ENCODE results near the gene ABCC1. TPM values are rescaled to one million over a fixed set of nuclear protein-coding genes. Genes with fewer than 3 reads are reported as not detected.
"Not testable (repeated sequence)": the region's sequence is repeated elsewhere in the genome, so short reads cannot be mapped to it uniquely, and the experiment has no call there.

Gene ABCC1
- total RNA-seq, 4 donors from 2014 or later = 19.3 to 43.7 (median 26.2) TPM

DNA sequence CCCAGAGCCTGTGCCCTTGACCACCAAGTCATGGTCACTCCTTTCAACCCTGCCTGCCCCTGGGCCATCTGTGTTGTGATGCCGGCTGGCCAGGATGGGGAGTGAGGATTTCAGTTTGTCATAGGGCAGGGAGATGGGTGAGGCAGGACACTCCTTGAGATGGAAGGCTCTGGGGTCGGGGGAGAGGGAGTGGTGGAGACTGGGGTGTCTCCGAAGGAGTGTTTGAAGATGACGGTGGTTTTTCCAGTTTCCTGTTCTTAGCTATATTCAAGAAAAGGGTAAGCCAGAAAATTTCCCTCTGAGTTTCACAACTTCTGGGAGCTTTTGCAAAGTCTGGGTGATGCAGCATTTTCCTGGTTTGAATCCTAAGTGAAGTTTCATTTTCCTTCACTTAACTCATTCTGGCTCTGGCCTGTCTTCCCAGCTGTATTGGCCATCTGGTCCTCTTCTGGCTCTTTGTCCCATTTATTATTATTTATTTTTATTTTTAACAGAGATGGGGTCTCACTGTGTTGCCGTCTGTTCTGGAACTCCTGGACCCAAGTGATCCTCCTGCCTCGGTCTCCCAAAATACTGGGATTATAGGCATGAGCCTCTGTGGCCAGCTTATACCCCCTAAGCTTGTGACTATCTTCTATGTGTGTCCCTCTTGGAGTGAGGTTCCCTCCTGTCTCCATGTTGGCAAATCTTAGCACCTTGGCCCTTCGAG is 27.7 kb downstream of the ABCC1 start:
- Histone ChIP-seq H3K36me3 (no peaks in the 10 kb centered on the region), H3K27ac (peak overlapping the region; percentile 89 to 92 (median 90)), H3K4me1 (peaks cover 57 to 67% of the 10 kb centered on the region in 2 donors), H3K27me3 (no peaks in the 10 kb centered on the region), H3K9me3 (no peaks in the 10 kb centered on the region), H3K4me3 (no peak overlapping the region)
- in situ Hi-C loops (cut with MboI; ENCODE audit: low sequenced_read_pairs in 4 of 4) (no loop called here), intact Hi-C loops (cut with DNase I; ENCODE audit: low total_unique reads) (loop anchor here (5.0 kb wide), 1 partner anchor 85 kb away; no protein-coding TSS in a partner anchor)
- peak in 1 of 2 donors; percentile 56 for DNase-seq
- no peak for TF ChIP-seq POLR2A (IDR thresholded peaks at IDR 0.05)
- TF ChIP-seq, protein P1, sequence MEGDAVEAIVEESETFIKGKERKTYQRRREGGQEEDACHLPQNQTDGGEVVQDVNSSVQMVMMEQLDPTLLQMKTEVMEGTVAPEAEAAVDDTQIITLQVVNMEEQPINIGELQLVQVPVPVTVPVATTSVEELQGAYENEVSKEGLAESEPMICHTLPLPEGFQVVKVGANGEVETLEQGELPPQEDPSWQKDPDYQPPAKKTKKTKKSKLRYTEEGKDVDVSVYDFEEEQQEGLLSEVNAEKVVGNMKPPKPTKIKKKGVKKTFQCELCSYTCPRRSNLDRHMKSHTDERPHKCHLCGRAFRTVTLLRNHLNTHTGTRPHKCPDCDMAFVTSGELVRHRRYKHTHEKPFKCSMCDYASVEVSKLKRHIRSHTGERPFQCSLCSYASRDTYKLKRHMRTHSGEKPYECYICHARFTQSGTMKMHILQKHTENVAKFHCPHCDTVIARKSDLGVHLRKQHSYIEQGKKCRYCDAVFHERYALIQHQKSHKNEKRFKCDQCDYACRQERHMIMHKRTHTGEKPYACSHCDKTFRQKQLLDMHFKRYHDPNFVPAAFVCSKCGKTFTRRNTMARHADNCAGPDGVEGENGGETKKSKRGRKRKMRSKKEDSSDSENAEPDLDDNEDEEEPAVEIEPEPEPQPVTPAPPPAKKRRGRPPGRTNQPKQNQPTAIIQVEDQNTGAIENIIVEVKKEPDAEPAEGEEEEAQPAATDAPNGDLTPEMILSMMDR (IDR thresholded peaks at IDR 0.05 in 4 of 5, conservative IDR thresholded peaks at IDR 0.05 in 1 of 5) = no peak
- ATAC-seq = peak in 1 of 2 donors; percentile 14

DNA sequence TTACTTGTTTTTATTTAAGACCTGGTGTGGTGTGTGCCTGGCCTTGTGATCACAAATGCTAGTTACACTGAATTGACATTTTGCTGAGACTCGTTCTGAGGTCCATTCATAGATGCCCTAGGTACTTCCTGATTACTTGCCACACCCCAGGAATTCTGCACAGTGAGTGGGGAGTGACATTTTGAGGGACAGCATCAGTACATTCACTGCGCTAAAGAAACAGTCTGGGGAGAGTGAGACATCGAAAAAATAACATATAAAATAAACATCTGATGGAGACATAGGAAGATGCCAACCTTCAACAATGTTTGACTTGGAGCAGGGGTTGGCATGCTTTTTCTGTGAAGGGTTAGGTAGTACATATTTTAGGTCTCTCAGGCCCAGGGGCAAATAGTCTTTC is 30.4 kb downstream of the ABCC1 start:
- intact Hi-C loops (cut with DNase I; ENCODE audit: low total_unique reads) = loop anchor here (5.0 kb wide), 1 partner anchor 82 kb away; no protein-coding TSS in a partner anchor
- H3K36me3 ChIP-seq = no peaks in the 10 kb centered on the region
- no peak for DNase-seq
- no peak overlapping the region for H3K4me3 ChIP-seq
- H3K9me3 ChIP-seq = no peaks in the 10 kb centered on the region
- in situ Hi-C loops (cut with MboI; ENCODE audit: low sequenced_read_pairs in 4 of 4) = no loop called here
- peaks cover 48 to 68% of the 10 kb centered on the region in 2 donors for H3K4me1 ChIP-seq
- no peak for ATAC-seq
- TF ChIP-seq, protein P1 (IDR thresholded peaks at IDR 0.05 in 4 of 5, conservative IDR thresholded peaks at IDR 0.05 in 1 of 5) = no peak
- TF ChIP-seq POLR2A (IDR thresholded peaks at IDR 0.05) = no peak
- H3K27ac ChIP-seq = peak overlapping the region in 2 of 4 donors; percentile 91 to 92
- no peaks in the 10 kb centered on the region for H3K27me3 ChIP-seq

DNA sequence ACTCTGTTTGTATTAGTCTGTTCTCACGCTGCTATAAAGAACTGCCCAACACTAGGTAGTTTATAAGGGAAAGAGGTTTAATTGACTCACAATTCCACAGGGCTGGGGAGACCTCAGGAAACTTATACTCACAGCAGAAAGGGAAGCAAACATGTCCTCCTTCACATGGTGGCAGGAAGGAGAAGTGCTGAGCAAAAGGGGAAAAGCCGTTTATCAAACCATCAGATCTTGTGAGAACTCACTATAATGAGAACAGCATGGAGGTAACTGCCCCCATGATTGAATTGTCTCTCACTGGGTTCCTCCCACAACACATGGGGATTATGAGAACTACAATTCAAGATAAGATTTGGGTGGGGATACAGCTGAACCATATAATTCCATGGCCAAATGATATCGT is 30.9 kb downstream of the ABCC1 start:
- H3K27ac ChIP-seq = peak overlapping the region in 2 of 4 donors; percentile 70 to 92
- intact Hi-C loops (cut with DNase I; ENCODE audit: low total_unique reads) (no loop called here), in situ Hi-C loops (cut with MboI; ENCODE audit: low sequenced_read_pairs in 4 of 4) (no loop called here)
- no peaks in the 10 kb centered on the region for H3K27me3 ChIP-seq
- no peaks in the 10 kb centered on the region for H3K36me3 ChIP-seq
- DNase-seq = no peak
- no peak for ATAC-seq
- peaks cover 48 to 68% of the 10 kb centered on the region in 2 donors for H3K4me1 ChIP-seq
- no peak overlapping the region for H3K4me3 ChIP-seq
- H3K9me3 ChIP-seq = no peaks in the 10 kb centered on the region
- TF ChIP-seq, protein P1 (IDR thresholded peaks at IDR 0.05 in 4 of 5, conservative IDR thresholded peaks at IDR 0.05 in 1 of 5) = no peak
- no peak for TF ChIP-seq POLR2A (IDR thresholded peaks at IDR 0.05)

DNA sequence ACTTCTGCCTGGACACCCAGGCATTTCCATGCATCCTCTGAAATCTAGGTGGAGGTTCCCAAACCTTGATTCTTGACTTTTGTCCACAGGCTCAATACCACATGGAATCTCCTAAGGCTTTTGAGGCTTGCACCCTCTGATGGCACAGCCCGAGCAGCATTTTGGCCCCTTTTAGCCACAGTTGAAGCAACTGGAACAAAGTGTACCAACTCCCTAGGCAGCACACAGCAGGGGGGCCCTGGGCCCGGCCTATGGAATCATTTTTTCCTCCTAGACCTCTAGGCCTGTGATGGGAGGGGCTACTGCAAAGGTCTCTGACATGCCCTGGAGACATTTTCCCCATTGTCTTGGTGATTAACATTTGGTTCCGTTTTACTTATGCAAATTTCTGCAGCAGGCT is 32.0 kb downstream of the ABCC1 start:
- H3K27me3 ChIP-seq = no peaks in the 10 kb centered on the region
- in situ Hi-C loops (cut with MboI; ENCODE audit: low sequenced_read_pairs in 4 of 4) = no loop called here
- no peaks in the 10 kb centered on the region for H3K36me3 ChIP-seq
- intact Hi-C loops (cut with DNase I; ENCODE audit: low total_unique reads) = no loop called here
- DNase-seq (no peak), ATAC-seq (no peak)
- H3K9me3 ChIP-seq = no peaks in the 10 kb centered on the region
- TF ChIP-seq, protein P1 (IDR thresholded peaks at IDR 0.05 in 4 of 5, conservative IDR thresholded peaks at IDR 0.05 in 1 of 5) = no peak
- TF ChIP-seq POLR2A (IDR thresholded peaks at IDR 0.05) = no peak
- H3K4me1 ChIP-seq = peaks cover 40 to 67% of the 10 kb centered on the region in 2 donors
- peak overlapping the region in 2 of 4 donors; percentile 70 to 92 for H3K27ac ChIP-seq
- no peak overlapping the region for H3K4me3 ChIP-seq

DNA sequence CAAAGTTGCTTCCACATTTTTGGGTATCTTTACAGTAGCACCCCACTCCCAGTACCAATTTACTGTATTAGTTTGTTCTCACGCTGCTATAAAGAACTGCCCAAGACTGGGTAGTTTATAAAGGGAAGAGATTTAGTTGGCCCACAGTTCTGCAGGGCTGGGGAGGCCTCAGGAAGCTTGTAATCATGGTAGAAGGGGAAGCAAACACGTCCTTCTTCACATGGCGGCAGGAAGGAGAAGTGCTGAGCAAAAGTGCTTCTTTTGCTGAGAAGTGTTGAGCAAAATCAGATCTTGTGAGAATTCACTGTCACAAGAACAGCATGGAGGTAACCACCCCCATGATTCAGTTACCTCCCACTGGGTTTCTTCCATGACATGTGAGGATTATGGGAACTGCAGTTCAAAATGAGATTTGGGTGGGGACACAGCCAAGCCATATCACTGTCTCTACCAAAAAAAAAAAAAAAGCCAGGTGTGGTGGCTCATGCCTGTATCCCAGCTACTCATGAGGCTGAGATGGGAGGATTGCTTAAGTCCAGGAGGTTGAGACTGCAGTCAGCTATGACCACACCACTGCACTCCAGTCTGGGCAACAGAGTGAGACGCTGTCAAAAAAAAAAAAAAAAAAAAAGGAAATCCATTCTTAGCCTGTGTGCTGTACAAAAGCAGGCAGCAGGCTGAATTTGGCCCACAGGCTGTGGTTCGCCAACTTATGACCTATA is 32.9 kb downstream of the ABCC1 start:
- H3K4me3 ChIP-seq; H3K9me3 ChIP-seq; in situ Hi-C loops (cut with MboI; ENCODE audit: low sequenced_read_pairs in 4 of 4); H3K36me3 ChIP-seq; H3K27me3 ChIP-seq; intact Hi-C loops (cut with DNase I; ENCODE audit: low total_unique reads): not testable (repeated sequence)
- Histone ChIP-seq H3K4me1 (peaks cover 37 to 61% of the 10 kb centered on the region in 2 donors), H3K27ac (peak overlapping the region in 3 of 4 donors; percentile 36 to 92 (median 70))
- ATAC-seq (peak; percentile 30 to 68), DNase-seq (peak in 1 of 2 donors; percentile 59)
